SJCRH30 (cell line): ENCODE results near the gene RBBP8. TPM values are rescaled to one million over a fixed set of nuclear protein-coding genes. Genes with fewer than 3 reads are reported as not detected.
A peak's percentile ranks its signal among the peaks of the same experiment; 100 is the strongest.

Experiments used
- DNase-seq, 2 experiments: peaks; one replicate each; pipeline ENCODE4 v3.0.0-alpha.2; 2015 to 2020
- H3K27ac ChIP-seq: fragments of 250-450 bp; sonication (Bioruptor Pico); 2 replicates; pipeline ENCODE4 v1.5.1; 2020; ENCODE audit warnings: mild to moderate bottlenecking, moderate library complexity
- H3K27me3 ChIP-seq: fragments of 250-450 bp; sonication (Bioruptor Pico); 2 replicates; pipeline ENCODE4 v1.5.1; 2020; ENCODE audit warnings: mild to moderate bottlenecking, moderate library complexity
- H3K36me3 ChIP-seq: fragments of 250-450 bp; sonication (Bioruptor Pico); 2 replicates; pipeline ENCODE4 v1.5.1; 2020; ENCODE audit warnings: mild to moderate bottlenecking, moderate library complexity
- H3K4me1 ChIP-seq: fragments of 250-450 bp; sonication (Bioruptor Pico); 2 replicates; pipeline ENCODE4 v1.5.1; 2020; ENCODE audit warnings: mild to moderate bottlenecking, moderate library complexity
- H3K4me3 ChIP-seq: fragments of 250-450 bp; sonication (Bioruptor Pico); 2 replicates; pipeline ENCODE4 v1.5.1; 2020; ENCODE audit warnings: mild to moderate bottlenecking, moderate library complexity
- H3K9me3 ChIP-seq: fragments of 250-450 bp; sonication (Bioruptor Pico); replicated peaks from 2 replicates; pipeline ENCODE4 v1.5.1; 2020; ENCODE audit warnings: mild to moderate bottlenecking, moderate library complexity
- total RNA-seq: library from RNA; depleted of rRNA; stranded (reverse); fragments of >200 nt; shearing (Covaris generic); gene quantifications from 2 replicates; pipeline ENCODE4 v1.2.3, GENCODE V29; 2014

RBBP8 gene
- total RNA-seq, 1 experiment from 2014 or later: 40.9 TPM

GRCh38 chr18:22998344-22998743 is 65.2 kb downstream of the RBBP8 start:
- Histone ChIP-seq H3K4me3 (no peak overlapping the region), H3K4me1 (no peaks in the 10 kb centered on the region), H3K27ac (no peak overlapping the region), H3K27me3 (no peaks in the 10 kb centered on the region), H3K36me3 (no peaks in the 10 kb centered on the region; the same call in 1 of the 2 replicates), H3K9me3 (no peaks in the 10 kb centered on the region)
- no peak for DNase-seq

GRCh38 chr18:22999212-22999611 is 66.1 kb downstream of the RBBP8 start:
- no peak for DNase-seq
- Histone ChIP-seq H3K27ac (no peak overlapping the region), H3K4me1 (no peaks in the 10 kb centered on the region), H3K9me3 (no peaks in the 10 kb centered on the region), H3K36me3 (no peaks in the 10 kb centered on the region; the same call in 1 of the 2 replicates), H3K27me3 (no peaks in the 10 kb centered on the region), H3K4me3 (no peak overlapping the region)

- H3K9me3 ChIP-seq: no peaks in the 10 kb centered on the region
- no peaks in the 10 kb centered on the region; the same call in 1 of the 2 replicates for H3K36me3 ChIP-seq
- no peak overlapping the region for H3K27ac ChIP-seq
- H3K27me3 ChIP-seq: no peaks in the 10 kb centered on the region
- no peaks in the 10 kb centered on the region for H3K4me1 ChIP-seq
- H3K4me3 ChIP-seq: no peak overlapping the region
- DNase-seq: no peak
Measured at GRCh38 chr18:22999647-23000046, 66.5 kb downstream of the RBBP8 start.

- Histone ChIP-seq H3K27ac (no peak overlapping the region), H3K27me3 (no peaks in the 10 kb centered on the region), H3K9me3 (no peaks in the 10 kb centered on the region), H3K36me3 (no peaks in the 10 kb centered on the region; the same call in 1 of the 2 replicates), H3K4me3 (no peak overlapping the region), H3K4me1 (no peaks in the 10 kb centered on the region)
- DNase-seq: no peak
Measured at GRCh38 chr18:23003289-23003688, 70.2 kb downstream of the RBBP8 start.

- DNase-seq: no peak
- Histone ChIP-seq H3K27me3 (no peaks in the 10 kb centered on the region), H3K36me3 (no peaks in the 10 kb centered on the region), H3K27ac (no peak overlapping the region), H3K9me3 (no peaks in the 10 kb centered on the region), H3K4me1 (no peaks in the 10 kb centered on the region), H3K4me3 (no peak overlapping the region)
Measured at GRCh38 chr18:23012249-23012648, 79.1 kb downstream of the RBBP8 start.

- Histone ChIP-seq H3K9me3 (no peaks in the 10 kb centered on the region), H3K27ac (no peak overlapping the region), H3K4me3 (no peak overlapping the region), H3K27me3 (no peaks in the 10 kb centered on the region), H3K36me3 (0 out of 2 replicates have a peak, but pooled peaks cover 4% of the 10 kb centered on the region), H3K4me1 (no peaks in the 10 kb centered on the region)
- no peak for DNase-seq
Measured at GRCh38 chr18:23020555-23021294, 87.6 kb downstream of the RBBP8 start.

- Histone ChIP-seq H3K27me3 (no peaks in the 10 kb centered on the region), H3K27ac (no peak overlapping the region), H3K4me3 (no peak overlapping the region), H3K9me3 (no peaks in the 10 kb centered on the region), H3K36me3 (0 out of 2 replicates have a peak, but pooled peaks cover 4% of the 10 kb centered on the region), H3K4me1 (no peaks in the 10 kb centered on the region)
- no peak for DNase-seq
Measured at GRCh38 chr18:23021623-23022022, 88.5 kb downstream of the RBBP8 start.

GRCh38 chr18:23032030-23032582 is 99.0 kb downstream of the RBBP8 start:
- Histone ChIP-seq H3K27me3 (no peaks in the 10 kb centered on the region), H3K9me3 (no peaks in the 10 kb centered on the region), H3K36me3 (no peaks in the 10 kb centered on the region), H3K4me3 (no peak overlapping the region), H3K4me1 (no peaks in the 10 kb centered on the region; the same call in 1 of the 2 replicates), H3K27ac (no peak overlapping the region)
- peak in 1 of 2 experiments; percentile 3 for DNase-seq

- no peaks in the 10 kb centered on the region; the same call in 1 of the 2 replicates for H3K4me1 ChIP-seq
- H3K9me3 ChIP-seq: no peaks in the 10 kb centered on the region
- no peak for DNase-seq
- no peaks in the 10 kb centered on the region for H3K36me3 ChIP-seq
- no peak overlapping the region for H3K4me3 ChIP-seq
- H3K27ac ChIP-seq: no peak overlapping the region
- no peaks in the 10 kb centered on the region for H3K27me3 ChIP-seq
Measured at GRCh38 chr18:23033056-23033455, 99.9 kb downstream of the RBBP8 start.

GRCh38 chr18:23036660-23037201 is 103.6 kb downstream of the RBBP8 start:
- DNase-seq: no peak
- Histone ChIP-seq H3K4me1 (no peaks in the 10 kb centered on the region; the same call in 1 of the 2 replicates), H3K36me3 (no peaks in the 10 kb centered on the region), H3K27ac (no peak overlapping the region), H3K4me3 (no peak overlapping the region), H3K9me3 (no peaks in the 10 kb centered on the region), H3K27me3 (no peaks in the 10 kb centered on the region)

GRCh38 chr18:23037646-23038045 is 104.5 kb downstream of the RBBP8 start:
- H3K27me3 ChIP-seq: no peaks in the 10 kb centered on the region
- no peaks in the 10 kb centered on the region for H3K4me1 ChIP-seq
- no peaks in the 10 kb centered on the region for H3K9me3 ChIP-seq
- H3K36me3 ChIP-seq: no peaks in the 10 kb centered on the region
- DNase-seq: no peak
- H3K27ac ChIP-seq: no peak overlapping the region
- H3K4me3 ChIP-seq: no peak overlapping the region

- Histone ChIP-seq H3K4me1 (no peaks in the 10 kb centered on the region), H3K4me3 (no peak overlapping the region), H3K27me3 (no peaks in the 10 kb centered on the region), H3K27ac (no peak overlapping the region), H3K9me3 (no peaks in the 10 kb centered on the region), H3K36me3 (no peaks in the 10 kb centered on the region)
- no peak for DNase-seq
Measured at GRCh38 chr18:23038712-23039111, 105.6 kb downstream of the RBBP8 start.

GRCh38 chr18:23042133-23042532 is 109.0 kb downstream of the RBBP8 start:
- Histone ChIP-seq H3K36me3 (no peaks in the 10 kb centered on the region), H3K9me3 (no peaks in the 10 kb centered on the region), H3K4me1 (no peaks in the 10 kb centered on the region), H3K27me3 (no peaks in the 10 kb centered on the region), H3K27ac (no peak overlapping the region), H3K4me3 (no peak overlapping the region)
- no peak for DNase-seq

GRCh38 chr18:23043803-23044376 is 110.8 kb downstream of the RBBP8 start:
- no peak for DNase-seq
- Histone ChIP-seq H3K4me1 (no peaks in the 10 kb centered on the region), H3K27me3 (no peaks in the 10 kb centered on the region), H3K9me3 (no peaks in the 10 kb centered on the region), H3K4me3 (no peak overlapping the region), H3K27ac (no peak overlapping the region), H3K36me3 (no peaks in the 10 kb centered on the region)

- Histone ChIP-seq H3K27ac (no peak overlapping the region), H3K27me3 (no peaks in the 10 kb centered on the region), H3K9me3 (no peaks in the 10 kb centered on the region), H3K4me3 (no peak overlapping the region), H3K4me1 (no peaks in the 10 kb centered on the region), H3K36me3 (no peaks in the 10 kb centered on the region)
- DNase-seq: no peak
Measured at GRCh38 chr18:23049698-23050373, 116.7 kb downstream of the RBBP8 start.
